NB4 (cell line): ENCODE data around the gene UQCC2.

Experiments
- MYC ChIP-seq: IDR thresholded peaks from 2 replicates; pipeline ENCODE4 v1.6.1; 2011; ENCODE audit warnings: low read depth, low read length
- POLR2A ChIP-seq: IDR thresholded peaks from 2 replicates; pipeline ENCODE4 v1.6.1; 2011; ENCODE audit warnings: mild to moderate bottlenecking; ENCODE audit not compliant: insufficient read length; ENCODE audit errors: extremely low read depth
- TF ChIP-seq, protein P1 (sequence below): IDR thresholded peaks from one replicate; pipeline ENCODE4 v1.5.1; 2012; ENCODE audit warnings: low read depth, low read length
- TF ChIP-seq, protein P2 (sequence below): IDR thresholded peaks from 2 replicates; pipeline ENCODE4 v1.6.1; 2011; ENCODE audit warnings: low read depth, low read length

GRCh38 chr6:33691456-33692077 lies 19.9 kb downstream of the UQCC2 start:
- TF ChIP-seq, protein P1, sequence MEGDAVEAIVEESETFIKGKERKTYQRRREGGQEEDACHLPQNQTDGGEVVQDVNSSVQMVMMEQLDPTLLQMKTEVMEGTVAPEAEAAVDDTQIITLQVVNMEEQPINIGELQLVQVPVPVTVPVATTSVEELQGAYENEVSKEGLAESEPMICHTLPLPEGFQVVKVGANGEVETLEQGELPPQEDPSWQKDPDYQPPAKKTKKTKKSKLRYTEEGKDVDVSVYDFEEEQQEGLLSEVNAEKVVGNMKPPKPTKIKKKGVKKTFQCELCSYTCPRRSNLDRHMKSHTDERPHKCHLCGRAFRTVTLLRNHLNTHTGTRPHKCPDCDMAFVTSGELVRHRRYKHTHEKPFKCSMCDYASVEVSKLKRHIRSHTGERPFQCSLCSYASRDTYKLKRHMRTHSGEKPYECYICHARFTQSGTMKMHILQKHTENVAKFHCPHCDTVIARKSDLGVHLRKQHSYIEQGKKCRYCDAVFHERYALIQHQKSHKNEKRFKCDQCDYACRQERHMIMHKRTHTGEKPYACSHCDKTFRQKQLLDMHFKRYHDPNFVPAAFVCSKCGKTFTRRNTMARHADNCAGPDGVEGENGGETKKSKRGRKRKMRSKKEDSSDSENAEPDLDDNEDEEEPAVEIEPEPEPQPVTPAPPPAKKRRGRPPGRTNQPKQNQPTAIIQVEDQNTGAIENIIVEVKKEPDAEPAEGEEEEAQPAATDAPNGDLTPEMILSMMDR, result no peak
- TF ChIP-seq, protein P2, sequence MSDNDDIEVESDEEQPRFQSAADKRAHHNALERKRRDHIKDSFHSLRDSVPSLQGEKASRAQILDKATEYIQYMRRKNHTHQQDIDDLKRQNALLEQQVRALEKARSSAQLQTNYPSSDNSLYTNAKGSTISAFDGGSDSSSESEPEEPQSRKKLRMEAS, result no peak
- TF ChIP-seq POLR2A (no peak), MYC (no peak)
